ENCODE measurements around the gene ELL2. TPM values are rescaled to one million over a fixed set of nuclear protein-coding genes. Genes with fewer than 3 reads are reported as not detected.
A peak's percentile ranks its signal among the peaks of the same experiment; 100 is the strongest.

The ELL2 gene
- total and polyA plus RNA-seq, 2 of the 13 experiments (the other 11 are each of a cell fraction or from before 2014, with no cell fraction given): 78.9 to 97.1 TPM

GRCh38 chr5:95862671-95863382 lies 98.8 kb downstream of the ELL2 start (continued):
- TF ChIP-seq ZBTB2 (CRISPR knock-in tag; IDR thresholded peaks at IDR 0.05; ENCODE audit: low read depth) (no peak), ZSCAN29 (CRISPR knock-in tag; conservative IDR thresholded peaks at IDR 0.05) (peak; percentile 80), STAT6 (CRISPR knock-in tag; IDR thresholded peaks at IDR 0.05; ENCODE audit: borderline replicate concordance) (peak; percentile 32; the same call in 1 of the 2 replicates), ZEB1 (IDR thresholded peaks at IDR 0.05; ENCODE audit: insufficient replicate concordance, low read depth) (no peak), MEF2D (CRISPR knock-in tag; IDR thresholded peaks at IDR 0.05) (peak; percentile 70), HNRNPH1 (optimal IDR thresholded peaks at IDR 0.05; ENCODE audit: low read depth, low read length) (no peak), SATB2 (CRISPR knock-in tag; IDR thresholded peaks at IDR 0.05) (peak; percentile 88), NFIB (CRISPR knock-in tag; IDR thresholded peaks at IDR 0.05; ENCODE audit: borderline replicate concordance) (no peak), SP4 (CRISPR knock-in tag; IDR thresholded peaks at IDR 0.05) (no peak), ZNF225 (CRISPR knock-in tag; IDR thresholded peaks at IDR 0.05) (no peak), ISX (CRISPR knock-in tag; conservative IDR thresholded peaks at IDR 0.05) (no peak), NR2C2 (CRISPR knock-in tag; IDR thresholded peaks at IDR 0.05; ENCODE audit: borderline replicate concordance) (peak; percentile 52; the same call in 1 of the 2 replicates), CENPT (CRISPR knock-in tag; IDR thresholded peaks at IDR 0.05; ENCODE audit: low read depth) (no peak), PPARG (CRISPR knock-in tag; conservative IDR thresholded peaks at IDR 0.05) (peak; percentile 80), HOXA7 (CRISPR knock-in tag; IDR thresholded peaks at IDR 0.05) (no peak), MTA3 (CRISPR knock-in tag; IDR thresholded peaks at IDR 0.05) (no peak), ZNF775 (CRISPR knock-in tag; IDR thresholded peaks at IDR 0.05; ENCODE audit: borderline replicate concordance) (no peak), ZNF20 (CRISPR knock-in tag; IDR thresholded peaks at IDR 0.05) (no peak), EP300 (IDR thresholded peaks at IDR 0.05; ENCODE audit: low read depth in 2 of 2, low read length in 2 of 2) (peak in 1 of 2 experiments; percentile 94; a peak in 3 of 4 replicates), EP300 (CRISPR knock-in tag; IDR thresholded peaks at IDR 0.05; ENCODE audit: borderline replicate concordance) (peak; percentile 88), CHCHD3 (CRISPR knock-in tag; IDR thresholded peaks at IDR 0.05) (no peak), SCMH1 (CRISPR knock-in tag; IDR thresholded peaks at IDR 0.05; ENCODE audit: borderline replicate concordance) (no peak), TRIM22 (IDR thresholded peaks at IDR 0.05) (no peak), ZNF367 (CRISPR knock-in tag; IDR thresholded peaks at IDR 0.05; ENCODE audit: borderline replicate concordance) (no peak), MBD4 (IDR thresholded peaks at IDR 0.05; ENCODE audit: borderline replicate concordance, low read length) (no peak)
- TF ChIP-seq, protein P1, sequence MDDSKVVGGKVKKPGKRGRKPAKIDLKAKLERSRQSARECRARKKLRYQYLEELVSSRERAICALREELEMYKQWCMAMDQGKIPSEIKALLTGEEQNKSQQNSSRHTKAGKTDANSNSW (CRISPR knock-in tag; IDR thresholded peaks at IDR 0.05; ENCODE audit: borderline replicate concordance): no peak

Measured in HepG2 (cell line).